HG02840 (cell line): ENCODE results near the gene NUTM1.
"Not testable (repeated sequence)": the region's sequence is repeated elsewhere in the genome, so short reads cannot be mapped to it uniquely, and the experiment has no call there.

Experiments used
- ATAC-seq: cut with Tn5 transposase; IDR thresholded peaks from one replicate; pipeline ENCODE4 v1.9.1; 2021; ENCODE audit warnings: mild to moderate bottlenecking, moderate library complexity, moderate number of reproducible peaks; ENCODE audit not compliant: unreplicated experiment, low FRiP score

Gene NUTM1

GRCh38 chr15:34336231-34336990, 6.7 kb upstream of the NUTM1 start:
- no peak for ATAC-seq

GRCh38 chr15:34336991-34337556, 6.0 kb upstream of the NUTM1 start:
- ATAC-seq: peak; percentile 7

- ATAC-seq: peak; percentile 61
Observed at GRCh38 chr15:34337557-34338306, 5.4 kb upstream of the NUTM1 start, which contains the start of gene SLC12A6. Gene SLC12A6, minus strand, starts transcription at chr15:34337781. Its CDS starts 1,101 bp downstream, at chr15:34336680.

GRCh38 chr15:34338347-34338746, 4.8 kb upstream of the NUTM1 start:
- no peak for ATAC-seq

GRCh38 chr15:34339946-34340345, 3.2 kb upstream of the NUTM1 start:
- ATAC-seq: no peak

- no peak for ATAC-seq
Observed at GRCh38 chr15:34341381-34342212, 1.5 kb upstream of the NUTM1 start.

GRCh38 chr15:34342213-34342736, 840 bp upstream of the NUTM1 start:
- not testable (repeated sequence) for ATAC-seq

- no peak for ATAC-seq
Observed at GRCh38 chr15:34347951-34348638, 5.0 kb downstream of the NUTM1 start.

GRCh38 chr15:34348735-34349300, 5.7 kb downstream of the NUTM1 start:
- ATAC-seq: no peak

- no peak for ATAC-seq
Observed at GRCh38 chr15:34349769-34350168, 6.7 kb downstream of the NUTM1 start.

GRCh38 chr15:34352996-34353395, 9.9 kb downstream of the NUTM1 start:
- not testable (repeated sequence) for ATAC-seq

GRCh38 chr15:34353627-34354026, 10.5 kb downstream of the NUTM1 start:
- ATAC-seq: no peak

GRCh38 chr15:34354286-34354685, 11.2 kb downstream of the NUTM1 start:
- ATAC-seq: no peak

- no peak for ATAC-seq
Observed at GRCh38 chr15:34355241-34355640, 12.1 kb downstream of the NUTM1 start.

GRCh38 chr15:34357653-34358052, 14.5 kb downstream of the NUTM1 start:
- no peak for ATAC-seq

- no peak for ATAC-seq
Observed at GRCh38 chr15:34358367-34358766, 15.3 kb downstream of the NUTM1 start.

- no peak for ATAC-seq
Observed at GRCh38 chr15:34358948-34359347, 15.8 kb downstream of the NUTM1 start.

- no peak for ATAC-seq
Observed at GRCh38 chr15:34359416-34359815, 16.3 kb downstream of the NUTM1 start.

- ATAC-seq: no peak
Observed at GRCh38 chr15:34360298-34360697, 17.2 kb downstream of the NUTM1 start.
